HG03575 (cell line): ENCODE results near the gene TIMM17A.
"Not testable (repeated sequence)": the region's sequence is repeated elsewhere in the genome, so short reads cannot be mapped to it uniquely, and the experiment has no call there.

Source experiments
- ATAC-seq: cut with Tn5 transposase; IDR thresholded peaks from one replicate; pipeline ENCODE4 v1.9.1; 2021; ENCODE audit not compliant: unreplicated experiment, insufficient number of reproducible peaks, low FRiP score; ENCODE audit errors: extremely low read depth

TIMM17A gene

DNA sequence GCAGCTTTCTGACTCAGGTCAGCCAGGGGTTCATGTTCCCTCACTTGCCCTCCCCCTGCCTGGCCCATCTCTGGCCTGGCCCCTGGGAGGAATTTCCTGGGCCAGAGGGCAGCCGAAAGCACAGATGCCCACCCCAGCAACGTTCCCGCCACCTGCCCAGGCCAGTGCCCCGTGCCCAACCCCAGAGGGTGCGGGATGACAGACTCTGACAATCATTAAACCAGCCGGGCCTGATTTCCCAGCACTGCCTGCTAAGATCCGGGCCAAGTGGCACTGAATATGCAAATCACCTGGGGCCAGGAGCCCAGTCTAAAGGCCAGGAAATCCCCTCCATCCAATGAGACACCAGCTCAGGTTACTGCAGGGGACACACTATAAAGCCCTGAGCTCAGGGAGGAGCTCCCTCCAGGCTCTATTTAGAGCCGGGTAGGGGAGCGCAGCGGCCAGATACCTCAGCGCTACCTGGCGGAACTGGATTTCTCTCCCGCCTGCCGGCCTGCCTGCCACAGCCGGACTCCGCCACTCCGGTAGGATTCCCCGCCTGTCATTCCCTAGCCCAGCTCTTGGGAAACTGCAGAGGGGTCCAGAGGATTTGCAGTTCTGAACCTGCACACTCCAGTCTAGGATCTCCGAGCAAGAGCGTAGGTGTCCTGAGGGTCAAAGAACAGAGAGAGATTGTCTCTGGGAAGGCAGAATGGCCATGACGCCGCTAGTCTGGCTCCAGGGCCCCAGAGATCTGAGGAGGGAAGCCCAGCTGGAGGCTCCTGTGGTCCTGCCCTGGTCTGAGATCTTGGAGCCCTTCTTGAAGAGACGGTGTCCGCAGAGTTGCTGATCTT is 55.1 kb downstream of the TIMM17A start, which contains the start of gene ELF3:
ELF3 (plus strand) TSS at position 408 of the 836 bp plus-strand sequence. CDS start 550 bp downstream, outside the sequence.
- no peak for ATAC-seq

DNA sequence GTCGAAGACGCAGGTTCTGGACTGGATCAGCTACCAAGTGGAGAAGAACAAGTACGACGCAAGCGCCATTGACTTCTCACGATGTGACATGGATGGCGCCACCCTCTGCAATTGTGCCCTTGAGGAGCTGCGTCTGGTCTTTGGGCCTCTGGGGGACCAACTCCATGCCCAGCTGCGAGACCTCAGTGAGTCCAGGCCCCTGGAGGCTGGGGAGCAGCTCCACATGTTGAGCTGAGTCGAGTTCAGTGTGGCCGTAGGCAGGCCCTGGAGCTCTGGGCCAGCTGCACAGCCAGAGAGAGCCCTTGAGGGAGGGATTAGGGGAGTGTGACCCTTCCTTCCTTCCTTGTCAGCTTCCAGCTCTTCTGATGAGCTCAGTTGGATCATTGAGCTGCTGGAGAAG is 56.7 kb downstream of the TIMM17A start:
- ATAC-seq = no peak

DNA sequence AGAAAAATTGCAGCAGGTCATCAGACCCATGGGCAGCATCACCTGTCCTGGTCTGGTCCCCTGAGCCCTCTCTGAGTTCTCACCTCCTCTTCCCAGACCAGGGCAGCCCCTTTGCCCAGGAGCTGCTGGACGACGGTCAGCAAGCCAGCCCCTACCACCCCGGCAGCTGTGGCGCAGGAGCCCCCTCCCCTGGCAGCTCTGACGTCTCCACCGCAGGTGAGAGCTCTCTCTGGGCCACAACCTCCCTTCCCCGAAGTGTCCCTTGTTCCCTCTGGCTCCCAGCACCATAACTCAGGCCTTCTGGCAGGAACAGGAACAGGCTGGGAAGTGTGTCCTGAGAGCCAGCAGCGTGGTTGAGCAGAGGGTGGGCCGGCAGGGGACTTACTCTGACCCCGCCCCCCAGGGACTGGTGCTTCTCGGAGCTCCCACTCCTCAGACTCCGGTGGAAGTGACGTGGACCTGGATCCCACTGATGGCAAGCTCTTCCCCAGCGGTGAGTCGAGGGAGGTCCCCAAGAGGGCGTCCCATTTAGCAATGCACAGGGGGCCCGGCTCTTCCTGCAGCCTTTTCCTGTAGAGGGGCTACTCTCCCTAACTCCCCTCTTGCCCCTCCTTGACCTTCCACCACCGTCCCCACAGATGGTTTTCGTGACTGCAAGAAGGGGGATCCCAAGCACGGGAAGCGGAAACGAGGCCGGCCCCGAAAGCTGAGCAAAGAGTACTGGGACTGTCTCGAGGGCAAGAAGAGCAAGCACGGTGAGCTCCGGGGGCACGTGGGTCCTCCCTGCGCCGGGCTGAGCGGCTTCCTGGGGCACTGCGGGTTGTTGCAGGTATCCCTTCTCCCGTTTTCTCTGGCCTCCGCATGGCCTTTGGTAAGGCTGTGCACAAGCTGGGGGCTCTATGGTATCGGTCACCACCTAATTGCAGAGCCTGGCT is 57.5 kb downstream of the TIMM17A start:
- ATAC-seq = no peak

GRCh38 chr1:202013603-202014002 is 58.3 kb downstream of the TIMM17A start:
- ATAC-seq = no peak

GRCh38 chr1:202014060-202014459 is 58.8 kb downstream of the TIMM17A start:
- no peak for ATAC-seq

GRCh38 chr1:202014915-202015661 is 59.8 kb downstream of the TIMM17A start:
- ATAC-seq = no peak

DNA sequence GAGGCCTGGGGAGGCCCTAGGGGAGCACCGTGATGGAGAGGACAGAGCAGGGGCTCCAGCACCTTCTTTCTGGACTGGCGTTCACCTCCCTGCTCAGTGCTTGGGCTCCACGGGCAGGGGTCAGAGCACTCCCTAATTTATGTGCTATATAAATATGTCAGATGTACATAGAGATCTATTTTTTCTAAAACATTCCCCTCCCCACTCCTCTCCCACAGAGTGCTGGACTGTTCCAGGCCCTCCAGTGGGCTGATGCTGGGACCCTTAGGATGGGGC is 60.3 kb downstream of the TIMM17A start:
- ATAC-seq = no peak

GRCh38 chr1:202016022-202016810 is 60.9 kb downstream of the TIMM17A start:
- no peak for ATAC-seq

DNA sequence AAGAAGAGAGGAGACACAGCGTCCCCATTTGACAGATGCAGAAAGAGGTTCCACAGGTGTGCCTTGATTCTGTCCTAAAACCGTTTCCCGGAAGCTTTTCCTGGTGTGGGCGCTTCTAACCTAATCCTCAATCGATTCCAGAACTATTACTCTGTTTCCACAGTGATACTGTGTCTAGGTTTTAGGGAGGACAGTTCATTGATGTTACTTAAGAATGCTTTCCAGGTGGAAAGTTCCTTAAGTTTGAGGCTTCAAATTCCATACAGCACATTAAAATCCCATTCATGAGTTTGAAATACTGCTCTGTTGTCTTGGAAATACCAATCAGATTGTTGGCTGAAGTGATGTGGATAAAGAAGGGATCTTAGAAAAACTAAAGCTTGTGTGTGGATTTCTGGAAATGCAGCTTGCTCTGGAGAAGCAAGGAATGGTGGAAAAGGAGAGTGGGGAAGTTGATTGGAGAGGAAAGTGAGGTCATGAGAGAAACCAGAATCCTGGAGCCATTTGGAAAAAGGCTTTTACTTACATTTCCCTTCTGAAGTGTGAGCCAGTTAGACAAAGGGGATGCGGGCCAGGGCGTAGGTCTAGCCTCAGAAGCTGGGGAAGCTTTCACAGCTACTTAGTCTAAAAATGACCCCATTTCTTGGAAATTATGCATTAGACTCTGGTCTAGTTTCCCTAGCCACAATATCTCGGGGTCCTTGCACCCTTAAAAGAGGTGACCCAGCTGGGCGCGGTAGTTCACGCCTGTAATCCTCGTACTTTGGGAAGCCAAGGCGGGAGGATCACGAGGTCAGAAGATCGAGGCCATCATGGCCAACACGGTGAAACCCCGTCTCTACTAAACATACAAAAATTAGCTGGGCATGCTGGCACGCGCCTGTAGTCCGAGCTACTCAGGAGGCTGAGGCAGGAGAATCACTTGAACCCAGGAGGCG is 61.8 kb downstream of the TIMM17A start:
- no peak for ATAC-seq

DNA sequence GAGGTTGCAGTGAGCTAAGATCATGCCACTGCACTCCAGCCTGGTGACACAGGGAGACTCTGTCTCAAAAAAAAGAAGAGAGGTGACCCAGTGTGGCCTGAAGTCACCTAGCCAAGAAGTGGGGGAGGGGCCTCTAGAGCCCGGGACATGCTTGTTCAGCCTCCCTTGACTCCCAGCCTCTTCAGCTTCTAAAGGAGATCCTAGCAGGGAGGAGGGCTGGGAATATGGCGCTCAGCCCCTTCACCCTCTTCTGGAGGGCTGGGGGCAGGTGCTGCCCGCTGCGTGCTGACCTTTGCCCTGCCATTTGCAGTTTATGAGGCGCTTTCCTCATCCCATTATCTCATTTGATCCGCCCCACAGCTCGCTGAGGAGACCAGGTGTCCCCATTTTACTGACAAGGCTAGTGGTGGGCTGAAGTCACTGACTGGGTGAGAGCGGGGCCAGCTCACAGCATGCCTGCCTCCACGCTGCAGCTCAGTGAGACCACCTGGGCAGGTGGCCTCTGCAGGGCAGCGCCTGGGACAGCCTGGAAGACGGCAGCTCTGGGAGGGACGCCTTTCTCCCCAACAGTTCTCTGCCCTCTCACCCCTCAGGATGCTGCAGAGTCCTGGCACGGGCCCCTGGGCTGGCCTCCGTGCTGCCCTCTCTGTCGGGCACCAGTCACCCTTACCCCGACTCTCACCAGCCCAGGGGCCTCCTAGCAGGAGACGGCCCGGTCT is 62.6 kb downstream of the TIMM17A start:
- ATAC-seq = no peak

GRCh38 chr1:202018468-202019234 is 63.3 kb downstream of the TIMM17A start:
- ATAC-seq = no peak

DNA sequence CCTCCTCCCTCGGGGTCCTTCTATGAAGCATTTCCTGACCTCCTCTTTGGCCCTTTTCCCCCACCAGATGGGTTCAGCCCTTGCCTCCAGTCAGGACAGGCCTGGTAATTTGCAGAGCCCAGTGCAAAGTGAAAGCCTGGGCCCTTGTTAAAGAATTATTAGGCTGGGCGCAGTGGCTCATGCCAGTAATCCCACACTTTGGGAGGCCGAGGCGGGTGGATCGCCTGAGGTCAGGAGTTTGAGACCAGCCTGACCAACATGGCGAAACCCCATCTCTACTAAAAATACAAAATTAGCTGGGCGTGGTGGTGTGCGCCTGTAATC is 63.9 kb downstream of the TIMM17A start:
- ATAC-seq = not testable (repeated sequence)
